ENCODE results near the gene ENAH. TPM values are rescaled to one million over a fixed set of nuclear protein-coding genes. Genes with fewer than 3 reads are reported as not detected.
A peak's percentile ranks its signal among the peaks of the same experiment; 100 is the strongest.

Gene ENAH
- total and polyA plus RNA-seq, 9 of the 15 experiments (the other 6 are each of a cell fraction or from before 2014, with no cell fraction given), result 0.03 to 1.2 (median 0.15) TPM

DNA sequence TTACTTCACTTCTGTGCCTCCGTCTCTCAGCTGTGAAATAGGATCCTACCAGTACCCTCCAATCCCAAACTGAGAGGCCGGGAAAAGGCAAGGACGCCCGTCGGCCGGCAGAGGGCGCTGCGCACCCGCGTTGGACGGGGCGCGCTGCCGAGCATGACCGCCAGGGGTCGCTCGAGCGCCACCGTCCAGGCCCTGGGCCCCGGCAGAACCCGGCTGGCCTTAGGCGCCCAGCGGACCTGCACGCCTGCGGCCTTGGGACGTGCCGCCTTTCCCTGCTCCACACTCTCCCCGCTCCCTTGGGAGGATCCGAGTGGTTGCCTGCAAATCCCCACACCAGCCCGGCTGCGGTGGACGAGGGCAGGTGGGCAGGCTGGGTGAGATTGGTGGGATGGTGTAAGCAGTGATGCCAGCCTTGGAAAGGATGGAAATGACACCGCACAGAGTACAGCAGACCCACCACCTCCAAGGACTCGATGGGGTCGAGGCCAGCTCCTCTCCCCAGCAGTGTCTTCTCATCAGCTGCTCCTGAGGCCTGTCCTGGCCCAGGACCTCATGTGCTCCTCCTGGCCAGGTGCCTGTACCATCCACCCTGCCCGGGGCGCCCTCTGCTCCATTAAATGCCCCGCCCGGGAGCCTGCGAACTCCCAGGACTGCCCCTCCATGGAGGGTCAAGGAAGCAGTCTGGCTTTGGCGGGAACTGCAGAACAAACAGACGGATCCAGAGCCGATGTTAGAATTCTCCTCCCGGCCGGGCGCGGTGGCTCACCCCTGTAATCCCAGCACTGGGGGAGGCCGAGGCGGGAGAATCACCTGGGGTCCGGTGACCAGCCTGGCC lies 177.7 kb downstream of the ENAH start (continued):
- no peak for TF ChIP-seq MXI1 (IDR thresholded peaks at IDR 0.05; ENCODE audit: low read depth, low read length)
- no peak for TF ChIP-seq ZNF41 (CRISPR knock-in tag; conservative IDR thresholded peaks at IDR 0.05)
- TF ChIP-seq COPS2 (conservative IDR thresholded peaks at IDR 0.05), result no peak
- TF ChIP-seq STAT5B (CRISPR knock-in tag; IDR thresholded peaks at IDR 0.05), result no peak
- TF ChIP-seq, protein P1, sequence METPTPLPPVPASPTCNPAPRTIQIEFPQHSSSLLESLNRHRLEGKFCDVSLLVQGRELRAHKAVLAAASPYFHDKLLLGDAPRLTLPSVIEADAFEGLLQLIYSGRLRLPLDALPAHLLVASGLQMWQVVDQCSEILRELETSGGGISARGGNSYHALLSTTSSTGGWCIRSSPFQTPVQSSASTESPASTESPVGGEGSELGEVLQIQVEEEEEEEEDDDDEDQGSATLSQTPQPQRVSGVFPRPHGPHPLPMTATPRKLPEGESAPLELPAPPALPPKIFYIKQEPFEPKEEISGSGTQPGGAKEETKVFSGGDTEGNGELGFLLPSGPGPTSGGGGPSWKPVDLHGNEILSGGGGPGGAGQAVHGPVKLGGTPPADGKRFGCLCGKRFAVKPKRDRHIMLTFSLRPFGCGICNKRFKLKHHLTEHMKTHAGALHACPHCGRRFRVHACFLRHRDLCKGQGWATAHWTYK (CRISPR knock-in tag; IDR thresholded peaks at IDR 0.05), result 0 out of 2 replicates have a peak, but pooled peaks have one; percentile 47
- TF ChIP-seq SLC30A9 (CRISPR knock-in tag; IDR thresholded peaks at IDR 0.05), result no peak
- TF ChIP-seq, protein P2, sequence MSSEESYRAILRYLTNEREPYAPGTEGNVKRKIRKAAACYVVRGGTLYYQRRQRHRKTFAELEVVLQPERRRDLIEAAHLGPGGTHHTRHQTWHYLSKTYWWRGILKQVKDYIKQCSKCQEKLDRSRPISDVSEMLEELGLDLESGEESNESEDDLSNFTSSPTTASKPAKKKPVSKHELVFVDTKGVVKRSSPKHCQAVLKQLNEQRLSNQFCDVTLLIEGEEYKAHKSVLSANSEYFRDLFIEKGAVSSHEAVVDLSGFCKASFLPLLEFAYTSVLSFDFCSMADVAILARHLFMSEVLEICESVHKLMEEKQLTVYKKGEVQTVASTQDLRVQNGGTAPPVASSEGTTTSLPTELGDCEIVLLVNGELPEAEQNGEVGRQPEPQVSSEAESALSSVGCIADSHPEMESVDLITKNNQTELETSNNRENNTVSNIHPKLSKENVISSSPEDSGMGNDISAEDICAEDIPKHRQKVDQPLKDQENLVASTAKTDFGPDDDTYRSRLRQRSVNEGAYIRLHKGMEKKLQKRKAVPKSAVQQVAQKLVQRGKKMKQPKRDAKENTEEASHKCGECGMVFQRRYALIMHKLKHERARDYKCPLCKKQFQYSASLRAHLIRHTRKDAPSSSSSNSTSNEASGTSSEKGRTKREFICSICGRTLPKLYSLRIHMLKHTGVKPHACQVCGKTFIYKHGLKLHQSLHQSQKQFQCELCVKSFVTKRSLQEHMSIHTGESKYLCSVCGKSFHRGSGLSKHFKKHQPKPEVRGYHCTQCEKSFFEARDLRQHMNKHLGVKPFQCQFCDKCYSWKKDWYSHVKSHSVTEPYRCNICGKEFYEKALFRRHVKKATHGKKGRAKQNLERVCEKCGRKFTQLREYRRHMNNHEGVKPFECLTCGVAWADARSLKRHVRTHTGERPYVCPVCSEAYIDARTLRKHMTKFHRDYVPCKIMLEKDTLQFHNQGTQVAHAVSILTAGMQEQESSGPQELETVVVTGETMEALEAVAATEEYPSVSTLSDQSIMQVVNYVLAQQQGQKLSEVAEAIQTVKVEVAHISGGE (CRISPR knock-in tag; IDR thresholded peaks at IDR 0.05), result no peak
- TF ChIP-seq RFX1 (IDR thresholded peaks at IDR 0.05), result no peak
- TF ChIP-seq NR4A1 (CRISPR knock-in tag; IDR thresholded peaks at IDR 0.05), result no peak
- 0 out of 2 replicates have a peak, but pooled peaks have one; percentile 53 for TF ChIP-seq NR4A1 (tag; IDR thresholded peaks at IDR 0.05)
- TF ChIP-seq KAT7 (CRISPR knock-in tag; IDR thresholded peaks at IDR 0.05; ENCODE audit: borderline replicate concordance), result no peak
- no peak for TF ChIP-seq POU5F1 (IDR thresholded peaks at IDR 0.05; ENCODE audit: borderline replicate concordance, low read depth, low read length, partially characterized antibody)
- TF ChIP-seq ZNF354B (CRISPR knock-in tag; IDR thresholded peaks at IDR 0.05), result no peak
- no peak for TF ChIP-seq ZNF347 (CRISPR knock-in tag; IDR thresholded peaks at IDR 0.05; ENCODE audit: low read depth)
- 0 out of 2 replicates have a peak, but pooled peaks have one; percentile 42 for TF ChIP-seq ELF2 (CRISPR knock-in tag; IDR thresholded peaks at IDR 0.05)
- no peak for TF ChIP-seq ATF1 (CRISPR knock-in tag; IDR thresholded peaks at IDR 0.05)
- TF ChIP-seq ATF1 (tag; IDR thresholded peaks at IDR 0.05), result 0 out of 2 replicates have a peak, but pooled peaks have one; percentile 23
- no peak for TF ChIP-seq SMARCA4 (IDR thresholded peaks at IDR 0.05)
- TF ChIP-seq SMAD1 (IDR thresholded peaks at IDR 0.05; ENCODE audit: low read depth, low read length, partially characterized antibody), result no peak
- TF ChIP-seq SOX6 (IDR thresholded peaks at IDR 0.05), result peak; percentile 54
- TF ChIP-seq TSC22D4 (tag; IDR thresholded peaks at IDR 0.05), result no peak
- TF ChIP-seq KAT8 (IDR thresholded peaks at IDR 0.05; ENCODE audit: low read depth), result no peak
- TF ChIP-seq RFX5 (IDR thresholded peaks at IDR 0.05; ENCODE audit: low read depth, low read length), result no peak
- TF ChIP-seq IRF2 (CRISPR knock-in tag; IDR thresholded peaks at IDR 0.05), result no peak
- no peak for TF ChIP-seq HEY1 (CRISPR knock-in tag; IDR thresholded peaks at IDR 0.05; ENCODE audit: borderline replicate concordance)
- no peak for TF ChIP-seq NEUROD1 (IDR thresholded peaks at IDR 0.05; ENCODE audit: borderline replicate concordance, low read depth, low read length, partially characterized antibody)
